Common myeloid progenitor, CD34-positive (primary cell): ENCODE measurements around the gene LIPF.
A peak's percentile ranks its signal among the peaks of the same experiment; 100 is the strongest.

ENCODE experiments used
- CTCF ChIA-PET: fragments of 350-600 bp; sonication (Branson Sonifier 250); formaldehyde crosslinking; loops from one replicate; lab custom pipeline; 2021; ENCODE audit warnings: antibody characterized with exemption; lab: Charles Lee
- POLR2A ChIA-PET: fragments of 350-600 bp; sonication (Branson Sonifier 250); formaldehyde crosslinking; loops from one replicate; lab custom pipeline; 2021; ENCODE audit warnings: antibody characterized with exemption; lab: Charles Lee
- DNase-seq, 3 donors: peaks; one replicate each; pipeline versions ENCODE4 v3.0.0 to v3.0.0-alpha.2; 2013
- H3K27ac ChIP-seq, 2 experiments: 1 replicate in 1 of 2; 2 replicates in 1 of 2; pipeline ENCODE4 v1.7.0; 2013; ENCODE audit warnings: inconsistent platforms in 2 of 2, low read length in 2 of 2, mild to moderate bottlenecking in 2 of 2, low read depth in 1 of 2, moderate library complexity in 1 of 2; ENCODE audit not compliant: severe bottlenecking in 2 of 2, insufficient read depth in 1 of 2, poor library complexity in 1 of 2
- H3K27me3 ChIP-seq, 5 experiments: replicated peaks in 2 of 5; 1 replicate in 3 of 5; 2 replicates in 2 of 5; pipeline versions ENCODE4 v1.6.1 to v1.7.0; 2013; ENCODE audit warnings: low read length in 4 of 5, mild to moderate bottlenecking in 2 of 5, moderate library complexity in 2 of 5, inconsistent platforms in 1 of 5; ENCODE audit not compliant: insufficient read depth in 5 of 5, control insufficient read depth in 4 of 5
- H3K36me3 ChIP-seq, 4 experiments: 1 replicate in 2 of 4; 2 replicates in 2 of 4; pipeline versions ENCODE4 v1.6.1 to v1.7.0; 2013; ENCODE audit warnings: low read length in 3 of 4, control low read depth in 1 of 4, mild to moderate bottlenecking in 1 of 4; ENCODE audit not compliant: control insufficient read depth in 4 of 4, insufficient read depth in 4 of 4
- H3K4me1 ChIP-seq, 4 experiments: 1 replicate in 3 of 4; 2 replicates in 1 of 4; pipeline versions ENCODE4 v1.6.1 to v1.7.1; 2013; ENCODE audit warnings: low read length in 3 of 4, mild to moderate bottlenecking in 3 of 4, control low read depth in 1 of 4, inconsistent platforms in 1 of 4, moderate library complexity in 1 of 4; ENCODE audit not compliant: control insufficient read depth in 4 of 4, insufficient read depth in 4 of 4; ENCODE audit errors: control extremely low read depth in 1 of 4
- H3K4me3 ChIP-seq, 7 experiments: 1 replicate in 4 of 7; 2 replicates in 3 of 7; pipeline versions ENCODE4 v1.5.1 to v1.7.0; 2013; ENCODE audit warnings: mild to moderate bottlenecking in 7 of 7, low read length in 6 of 7, moderate library complexity in 6 of 7, inconsistent platforms in 2 of 7, low read depth in 2 of 7, control low read depth in 1 of 7; ENCODE audit not compliant: insufficient read depth in 4 of 7, control insufficient read depth in 1 of 7; ENCODE audit errors: extremely low read depth in 1 of 7
- H3K9me3 ChIP-seq, 5 experiments: 1 replicate in 4 of 5; 2 replicates in 1 of 5; pipeline versions ENCODE4 v1.6.1 to v1.7.1; 2013; ENCODE audit warnings: low read length in 4 of 5, mild to moderate bottlenecking in 2 of 5, inconsistent platforms in 1 of 5, low read depth in 1 of 5, moderate library complexity in 1 of 5; ENCODE audit not compliant: control insufficient read depth in 4 of 5, insufficient read depth in 2 of 5; ENCODE audit errors: control extremely low read depth in 1 of 5
- WGBS: methylation state at CpG from one replicate; pipeline ENCODE4 v1.1.5; 2013; ENCODE audit not compliant: insufficient coverage; 5-methylcytosine and 5-hydroxymethylcytosine counted together

LIPF gene

DNA sequence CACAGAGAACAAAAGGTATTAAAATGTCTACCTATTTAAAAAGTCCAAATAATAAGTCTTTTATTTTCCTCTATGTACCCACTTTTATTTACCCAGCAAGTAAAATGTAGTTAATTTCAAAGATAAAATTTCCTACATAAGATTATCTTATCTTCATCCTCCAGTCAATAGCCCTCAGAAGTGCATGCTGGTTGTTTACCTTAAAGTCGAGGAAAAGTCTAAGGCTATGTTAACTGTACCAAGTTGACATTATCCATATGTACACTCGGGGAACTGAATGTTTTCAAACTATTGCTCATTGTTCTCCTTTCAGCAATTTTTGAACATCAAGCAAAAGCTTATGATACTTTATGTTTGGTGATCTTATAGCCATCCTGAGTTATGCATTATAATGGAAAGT is 24.1 kb upstream of the LIPF start:
- POLR2A ChIA-PET, result no interaction called here
- Histone ChIP-seq H3K9me3 (peaks cover 0 to 22% (median 3%) of the 10 kb centered on the region in 5 experiments), H3K27ac (no peak overlapping the region), H3K4me1 (no peaks in the 10 kb centered on the region), H3K4me3 (no peak overlapping the region), H3K36me3 (no peaks in the 10 kb centered on the region), H3K27me3 (no peaks in the 10 kb centered on the region)
- 100% methylated on average over 1 of the region's 2 CpGs for WGBS
- no peak for DNase-seq
- CTCF ChIA-PET, result no interaction called here

DNA sequence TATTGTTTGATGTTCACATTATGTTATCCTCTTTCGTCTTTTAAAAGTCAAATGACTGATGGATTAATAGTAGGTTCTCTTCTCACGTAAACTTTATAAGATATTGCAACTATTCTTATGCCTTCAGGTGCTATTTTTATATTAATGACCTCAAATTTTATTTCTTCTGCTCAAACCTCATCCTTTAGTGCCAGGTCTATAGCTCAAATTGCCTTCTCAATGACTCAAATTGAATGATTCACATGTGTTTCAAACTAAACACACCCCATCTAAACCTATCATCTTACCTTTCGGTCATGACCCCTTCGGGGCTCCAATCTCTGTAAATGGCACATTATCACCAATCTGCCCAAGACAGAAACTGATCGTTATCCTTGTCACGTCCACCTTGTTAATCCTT is 22.0 kb upstream of the LIPF start:
- ChIA-PET CTCF (no interaction called here), POLR2A (no interaction called here)
- H3K4me1 ChIP-seq, result peaks cover 0 to 4% (median under 1%) of the 10 kb centered on the region in 4 experiments
- H3K9me3 ChIP-seq, result peaks cover 0 to 17% (median 3%) of the 10 kb centered on the region in 5 experiments
- no peaks in the 10 kb centered on the region for H3K36me3 ChIP-seq
- H3K27me3 ChIP-seq, result no peaks in the 10 kb centered on the region
- no peak overlapping the region for H3K27ac ChIP-seq
- H3K4me3 ChIP-seq, result no peak overlapping the region
- WGBS, result 98% methylated on average over 4 of the region's 6 CpGs
- no peak for DNase-seq

DNA sequence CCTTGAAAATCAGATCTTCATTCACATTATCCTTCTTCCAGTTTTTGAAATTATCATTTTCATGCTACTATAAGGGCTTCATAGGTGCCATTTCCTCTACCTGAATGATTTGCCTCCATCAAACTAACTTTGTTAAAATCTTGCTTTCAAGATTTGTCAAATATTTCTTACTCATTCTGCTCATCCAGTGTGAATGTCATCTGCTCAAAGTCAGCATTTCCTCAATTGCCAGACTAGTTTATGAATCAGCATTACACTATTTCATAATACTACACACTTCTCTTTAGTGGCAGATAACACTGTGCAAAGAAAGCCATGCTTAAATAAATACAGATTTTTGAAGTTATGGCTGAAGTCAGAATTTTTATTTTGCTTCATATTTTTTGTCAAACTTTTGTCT is 21.3 kb upstream of the LIPF start:
- Histone ChIP-seq H3K36me3 (no peaks in the 10 kb centered on the region), H3K27ac (no peak overlapping the region), H3K27me3 (no peaks in the 10 kb centered on the region), H3K4me1 (peaks cover 0 to 4% (median under 1%) of the 10 kb centered on the region in 4 experiments), H3K9me3 (peaks cover 0 to 13% (median 3%) of the 10 kb centered on the region in 5 experiments), H3K4me3 (no peak overlapping the region)
- DNase-seq, result peak in 2 of 3 donors; percentile 25 to 36
- ChIA-PET CTCF (no interaction called here), POLR2A (no interaction called here)

DNA sequence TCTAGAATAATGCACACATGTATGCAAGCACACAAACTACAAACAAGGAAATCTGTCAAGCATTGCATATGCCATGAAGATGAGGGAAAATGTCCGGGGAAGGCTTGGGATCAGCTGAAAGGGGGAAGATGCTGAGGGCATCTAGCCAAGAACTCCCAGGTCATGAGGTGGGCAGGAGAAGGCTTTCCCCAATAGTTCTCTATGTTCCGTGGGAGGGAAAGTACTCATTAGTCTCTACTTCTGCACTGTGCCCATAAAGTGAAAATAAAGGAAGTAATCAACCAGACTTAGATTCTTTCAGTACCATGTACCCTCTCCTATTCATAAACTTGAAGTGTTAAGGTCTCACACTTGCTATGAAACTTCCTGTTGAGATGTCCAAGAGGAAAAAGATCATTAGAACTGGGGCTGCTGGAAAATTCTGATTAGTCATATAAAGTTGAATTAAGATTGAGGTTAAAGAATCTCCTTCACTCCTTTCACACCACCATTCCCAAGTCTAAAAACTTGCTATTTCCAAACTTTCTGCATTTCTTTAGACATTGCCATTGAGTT is 17.1 kb upstream of the LIPF start:
- Histone ChIP-seq H3K27ac (no peak overlapping the region), H3K9me3 (no peaks in the 10 kb centered on the region), H3K4me3 (no peak overlapping the region), H3K27me3 (no peaks in the 10 kb centered on the region), H3K4me1 (peaks cover 0 to 4% (median under 1%) of the 10 kb centered on the region in 4 experiments), H3K36me3 (no peaks in the 10 kb centered on the region)
- DNase-seq, result no peak
- POLR2A ChIA-PET, result no interaction called here
- WGBS, result 75% methylated on average over 1 of the region's 2 CpGs
- CTCF ChIA-PET, result no interaction called here

DNA sequence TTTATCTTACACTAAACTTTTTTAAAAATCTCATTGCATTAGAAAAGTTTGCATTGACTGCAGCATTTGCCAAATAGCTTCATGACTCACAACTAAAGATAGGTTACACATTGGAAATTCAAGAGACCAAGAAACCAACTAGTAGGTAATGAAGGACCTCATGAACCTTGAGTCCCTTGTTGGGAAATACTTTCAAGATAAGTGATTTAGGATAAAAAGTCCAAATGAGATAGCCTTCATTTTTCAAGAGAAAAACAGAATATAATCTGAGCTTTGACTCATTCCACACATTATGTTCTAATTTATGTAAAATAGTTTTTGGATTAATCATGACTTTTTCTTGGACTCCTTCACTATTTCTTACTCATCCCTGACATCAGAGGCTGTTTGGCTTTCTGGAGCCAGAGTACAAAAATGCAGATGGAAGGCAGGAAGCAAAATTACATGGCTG is 13.1 kb upstream of the LIPF start:
- Histone ChIP-seq H3K36me3 (no peaks in the 10 kb centered on the region), H3K9me3 (no peaks in the 10 kb centered on the region), H3K4me1 (peaks cover 0 to 4% (median under 1%) of the 10 kb centered on the region in 4 experiments), H3K4me3 (no peak overlapping the region), H3K27ac (no peak overlapping the region), H3K27me3 (no peaks in the 10 kb centered on the region)
- CTCF ChIA-PET, result interaction anchor here (1.4 kb wide), 1 partner anchor 26 kb away, joined by 3 read pairs; no protein-coding TSS in a partner anchor
- DNase-seq, result peak in 1 of 3 donors; percentile 20
- POLR2A ChIA-PET, result no interaction called here

DNA sequence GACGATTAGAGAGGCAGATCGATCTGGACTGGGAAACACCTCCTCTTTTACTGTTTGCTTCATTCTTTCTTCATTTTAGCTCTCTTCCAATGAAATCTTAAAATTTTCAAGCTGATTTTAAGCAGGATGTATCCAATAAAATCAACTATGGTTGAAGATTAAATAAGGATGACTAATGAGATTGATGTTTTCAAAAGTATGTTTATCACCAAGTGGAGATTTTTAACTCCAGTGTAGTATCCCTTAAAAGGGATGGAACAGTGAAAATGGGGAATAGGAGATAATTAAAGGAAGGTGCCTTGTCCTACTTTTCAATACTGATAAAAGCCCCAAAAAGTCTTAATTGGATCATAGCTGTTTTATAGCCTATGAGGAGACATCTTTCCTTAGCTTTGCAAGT is 11.6 kb upstream of the LIPF start:
- DNase-seq, result no peak
- Histone ChIP-seq H3K27ac (no peak overlapping the region), H3K4me3 (no peak overlapping the region), H3K36me3 (no peaks in the 10 kb centered on the region), H3K4me1 (no peaks in the 10 kb centered on the region), H3K27me3 (no peaks in the 10 kb centered on the region), H3K9me3 (no peaks in the 10 kb centered on the region)
- ChIA-PET POLR2A (no interaction called here), CTCF (interaction anchor here (0.9 to 1.4 kb wide), 3 partner anchors 8 to 24 kb away, joined by 3 to 4 read pairs (median 3); no protein-coding TSS in a partner anchor)
- WGBS, result no CpG with 5 or more reads among the region's 2 CpGs

DNA sequence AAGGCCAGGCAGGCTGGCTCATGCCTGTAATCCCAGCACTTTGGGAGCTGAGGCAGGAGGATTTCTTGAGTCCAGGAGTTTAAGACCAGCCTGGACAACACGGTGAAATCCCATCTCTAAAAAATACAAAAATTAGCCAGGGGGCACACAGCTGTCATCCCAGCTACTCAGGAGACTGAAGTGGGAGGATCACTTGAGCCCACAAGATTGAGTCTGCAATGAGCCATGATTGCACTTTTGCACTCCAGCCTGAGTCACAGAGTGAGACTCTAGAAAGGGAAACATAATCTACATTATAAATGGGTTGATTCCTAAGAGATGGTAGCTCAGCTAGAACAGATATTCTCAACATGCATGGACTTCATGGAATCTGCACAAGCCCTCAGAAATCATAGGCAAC is 6.3 kb upstream of the LIPF start:
- no peaks in the 10 kb centered on the region for H3K27me3 ChIP-seq
- no peaks in the 10 kb centered on the region for H3K4me1 ChIP-seq
- no CpG with 5 or more reads among the region's 1 CpG for WGBS
- H3K9me3 ChIP-seq, result no peaks in the 10 kb centered on the region
- H3K36me3 ChIP-seq, result no peaks in the 10 kb centered on the region
- ChIA-PET POLR2A (no interaction called here), CTCF (interaction anchor here (0.9 to 1.1 kb wide), 2 partner anchors 49 to 75 kb away, joined by 3 read pairs; partner anchors contain the start of gene RNLS)
- DNase-seq, result no peak
- no peak overlapping the region for H3K4me3 ChIP-seq
- H3K27ac ChIP-seq, result no peak overlapping the region
